GM21737 (cell line): ENCODE results near the gene IL17RA.

Experiments
- ATAC-seq: cut with Tn5 transposase; IDR thresholded peaks from one replicate; pipeline ENCODE4 v1.9.1; 2021; ENCODE audit warnings: mild to moderate bottlenecking, moderate library complexity; ENCODE audit not compliant: unreplicated experiment

IL17RA gene

GRCh38 chr22:17083255-17083654 lies 1.5 kb upstream of the IL17RA start:
- no peak for ATAC-seq

GRCh38 chr22:17083811-17084441 lies 874 bp upstream of the IL17RA start:
- no peak for ATAC-seq

- ATAC-seq = peak; percentile 10
Observed at GRCh38 chr22:17085277-17086181, 729 bp downstream of the IL17RA start.

GRCh38 chr22:17086296-17086695 lies 1.5 kb downstream of the IL17RA start:
- ATAC-seq = no peak

GRCh38 chr22:17086788-17087497 lies 2.1 kb downstream of the IL17RA start:
- ATAC-seq = no peak

- ATAC-seq = peak; percentile 36
Observed at GRCh38 chr22:17087498-17088131, 2.8 kb downstream of the IL17RA start.

- no peak for ATAC-seq
Observed at GRCh38 chr22:17090550-17090949, 5.8 kb downstream of the IL17RA start.

- ATAC-seq = no peak
Observed at GRCh38 chr22:17091851-17092250, 7.1 kb downstream of the IL17RA start.

- no peak for ATAC-seq
Observed at GRCh38 chr22:17093081-17093480, 8.3 kb downstream of the IL17RA start.

GRCh38 chr22:17095538-17095937 lies 10.7 kb downstream of the IL17RA start:
- ATAC-seq = no peak

GRCh38 chr22:17096071-17096470 lies 11.3 kb downstream of the IL17RA start:
- ATAC-seq = no peak

GRCh38 chr22:17097062-17097461 lies 12.3 kb downstream of the IL17RA start:
- no peak for ATAC-seq

- no peak for ATAC-seq
Observed at GRCh38 chr22:17097701-17098100, 12.9 kb downstream of the IL17RA start.

- ATAC-seq = no peak
Observed at GRCh38 chr22:17098379-17098819, 13.6 kb downstream of the IL17RA start.

- ATAC-seq = no peak
Observed at GRCh38 chr22:17100621-17101020, 15.8 kb downstream of the IL17RA start.

GRCh38 chr22:17101475-17102296 lies 16.9 kb downstream of the IL17RA start:
- no peak for ATAC-seq

- no peak for ATAC-seq
Observed at GRCh38 chr22:17102297-17102667, 17.5 kb downstream of the IL17RA start.

GRCh38 chr22:17103351-17103750 lies 18.6 kb downstream of the IL17RA start:
- no peak for ATAC-seq

GRCh38 chr22:17104336-17104935 lies 19.6 kb downstream of the IL17RA start:
- no peak for ATAC-seq
